Measurements from ENCODE around the gene ANKRD2.
A peak's percentile ranks its signal among the peaks of the same experiment; 100 is the strongest.
"Not testable (repeated sequence)": the region's sequence is repeated elsewhere in the genome, so short reads cannot be mapped to it uniquely, and the experiment has no call there.

ANKRD2 gene

DNA sequence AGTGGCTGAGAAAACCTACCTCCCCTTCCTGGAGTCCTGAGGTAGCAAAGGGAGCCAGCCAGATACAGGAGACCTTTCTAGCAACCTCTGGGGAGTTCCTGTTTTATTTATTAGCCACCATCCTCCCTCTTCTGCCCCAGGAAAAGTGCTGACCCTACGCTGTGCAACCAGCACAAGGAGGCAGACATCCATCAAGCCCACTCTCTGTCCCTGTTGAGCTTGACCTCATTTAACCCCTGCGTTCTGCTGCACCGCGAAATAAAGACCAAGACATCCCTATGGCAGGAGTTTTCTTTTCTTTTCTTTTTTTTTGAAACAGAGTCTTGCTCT is 25.3 kb upstream of the ANKRD2 start:
- DNase-seq = no peak

DNA sequence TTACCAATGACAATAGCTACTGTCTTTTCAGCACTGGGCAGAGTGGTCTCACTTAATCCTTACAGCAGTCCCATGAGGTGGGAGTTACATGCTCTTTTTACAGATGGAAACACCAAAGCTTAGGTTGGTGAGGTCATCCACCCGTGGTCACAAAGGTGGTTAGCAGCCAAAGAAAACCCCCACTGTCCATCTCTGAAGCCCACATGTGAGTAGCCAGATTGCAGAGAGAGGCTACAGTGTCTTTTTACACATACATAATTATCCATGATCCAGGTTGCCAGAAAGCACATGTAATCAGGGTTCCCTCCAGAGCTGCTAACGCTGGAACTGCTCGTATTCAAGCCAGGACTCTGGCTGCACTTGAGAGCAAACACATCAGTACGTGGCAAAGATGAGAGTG is 24.6 kb upstream of the ANKRD2 start:
- no peak for DNase-seq

DNA sequence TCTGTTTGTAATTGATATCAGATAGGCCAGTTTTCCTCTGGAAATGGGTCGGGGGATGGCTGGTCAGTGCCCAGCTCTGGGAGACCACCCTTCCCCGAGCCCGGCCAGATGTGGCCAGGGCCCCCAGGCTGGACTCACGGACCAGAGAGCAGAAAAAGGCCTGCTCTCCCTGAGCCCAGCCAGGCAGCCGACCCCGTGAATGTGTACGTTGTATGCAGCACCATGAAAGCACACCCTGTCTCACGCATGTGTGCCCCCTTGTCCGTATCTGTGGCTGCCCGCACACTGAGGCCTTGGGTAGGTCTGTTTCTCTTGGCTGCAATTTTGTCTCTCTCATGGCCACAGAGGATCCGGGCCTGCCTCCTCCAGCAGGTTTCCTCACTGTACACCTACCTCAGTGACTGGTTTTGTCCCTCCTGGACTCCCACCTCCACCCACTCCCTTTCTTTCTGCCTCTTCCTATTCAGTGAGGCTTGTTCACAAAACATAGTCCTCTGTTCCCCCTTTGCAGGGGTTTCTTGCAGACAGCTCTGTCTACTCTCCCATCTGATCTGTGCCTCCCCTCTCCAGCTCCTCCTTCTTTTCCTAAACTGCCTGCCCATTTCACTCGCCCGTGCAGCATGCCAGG is 23.6 kb upstream of the ANKRD2 start:
- DNase-seq = no peak

DNA sequence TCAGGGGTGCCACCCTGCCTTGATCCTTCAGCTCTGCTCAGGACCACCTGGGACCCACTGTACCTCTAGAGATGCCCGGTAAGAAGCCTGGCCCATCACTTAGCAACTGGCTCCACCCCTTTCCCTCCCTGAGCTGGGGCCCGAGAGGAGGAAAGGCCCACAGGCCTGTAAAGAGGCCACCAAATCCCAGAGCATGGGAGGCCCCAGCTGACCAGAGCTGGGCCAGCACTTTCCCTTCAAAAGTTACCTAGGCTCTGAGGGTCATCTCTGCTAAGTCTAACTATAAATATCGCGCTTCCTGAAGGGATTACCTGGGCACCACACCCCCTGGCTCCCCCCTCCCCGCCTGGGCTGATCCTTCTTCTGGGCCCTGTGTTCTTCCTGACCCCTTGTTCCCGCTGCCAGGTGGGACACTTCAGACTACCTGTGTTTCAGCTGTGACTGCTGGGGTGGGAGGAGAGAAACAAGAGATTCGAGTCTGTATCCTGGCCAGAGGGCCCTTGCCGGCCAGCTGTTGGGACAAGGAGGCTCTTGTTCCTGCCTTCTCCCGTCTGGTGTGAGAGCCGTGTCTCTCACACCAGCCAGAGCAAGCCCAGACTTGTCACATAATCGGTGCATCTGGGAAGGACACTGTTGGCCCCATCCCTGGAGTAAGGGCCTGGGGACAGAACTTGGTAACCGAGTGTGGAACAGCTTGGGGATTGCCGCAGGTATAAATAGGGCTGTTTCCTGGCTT is 22.8 kb upstream of the ANKRD2 start:
- no peak for DNase-seq

DNA sequence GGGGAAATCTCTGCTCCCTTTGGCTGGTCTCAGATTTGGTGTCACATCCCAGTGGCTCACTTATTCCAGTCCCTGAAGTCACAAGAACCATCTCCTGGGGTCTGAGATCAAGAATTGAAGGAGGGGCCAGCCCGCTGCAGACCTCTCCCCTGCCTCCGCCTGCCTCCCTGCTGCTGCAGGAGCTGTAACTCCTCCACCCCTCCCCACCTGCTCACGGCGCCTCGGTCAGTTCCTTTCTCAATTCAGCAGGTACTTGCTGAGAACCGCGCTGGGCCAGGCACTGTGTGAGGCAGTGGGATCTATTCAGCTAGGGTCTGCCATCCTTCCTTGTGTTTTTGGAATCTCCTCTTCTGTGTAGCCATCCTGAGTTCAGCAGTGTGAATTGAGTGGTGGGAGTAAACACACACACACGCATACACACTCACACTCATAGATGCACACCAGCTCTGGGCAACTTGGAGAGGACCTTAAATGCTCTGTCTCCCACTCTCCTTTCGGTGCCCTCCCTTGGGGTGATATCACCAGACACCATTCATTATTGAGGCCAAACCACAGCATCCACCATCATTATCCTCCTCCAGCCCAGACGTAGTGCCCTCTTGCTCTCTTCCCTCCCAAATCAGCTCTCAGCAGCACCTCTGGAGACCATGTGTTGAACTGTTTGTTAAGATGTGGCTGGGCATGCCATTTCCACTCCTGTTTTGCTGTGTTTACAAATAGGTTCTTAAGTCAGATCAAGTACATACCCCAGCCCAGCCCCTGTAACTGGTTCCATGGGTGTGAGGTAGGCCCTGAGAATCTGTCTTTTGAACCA is 22.0 kb upstream of the ANKRD2 start:
- no peak for DNase-seq

DNA sequence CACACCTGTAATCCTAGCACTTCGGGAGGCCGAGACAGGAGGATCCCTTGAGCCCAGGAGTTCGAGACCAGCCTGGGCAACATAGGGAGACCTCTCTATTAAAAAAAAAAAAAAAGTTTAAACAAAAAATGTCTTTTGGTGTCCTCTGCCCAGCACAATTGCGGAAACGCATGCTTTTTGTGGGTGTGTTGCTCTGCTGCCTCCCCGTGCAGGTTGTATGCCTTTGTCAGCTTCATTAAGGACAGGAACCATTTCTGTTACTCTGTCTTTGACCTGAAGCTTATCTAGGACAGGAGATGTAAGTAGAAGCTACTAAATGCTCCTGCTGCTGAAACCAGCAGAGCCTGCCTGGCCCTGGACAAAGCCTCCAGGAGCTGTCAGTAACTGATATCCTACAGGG is 21.3 kb upstream of the ANKRD2 start:
- DNase-seq = no peak

DNA sequence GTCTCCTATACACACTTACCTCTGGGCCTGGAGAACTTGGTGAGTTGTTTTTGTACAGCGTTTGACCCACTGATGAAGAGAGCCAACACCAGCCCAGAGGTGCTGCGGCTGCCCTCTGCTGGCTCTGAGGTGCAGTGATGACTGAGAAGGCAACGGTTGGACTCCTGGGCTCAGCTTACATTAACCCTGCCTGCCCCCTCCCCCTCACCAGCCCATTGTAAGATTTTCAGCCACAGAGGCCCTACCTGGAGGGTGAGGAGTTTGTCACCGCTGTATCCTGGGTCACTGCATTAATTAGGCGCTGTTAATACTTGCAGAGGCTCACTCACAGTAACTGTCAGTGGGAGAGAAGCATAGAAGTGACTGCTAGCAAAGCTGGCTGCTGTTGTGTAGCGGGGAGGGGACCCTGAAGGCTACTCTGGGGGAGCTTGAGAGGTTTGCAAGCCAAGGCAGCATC is 19.0 kb upstream of the ANKRD2 start:
- DNase-seq = peak; percentile 33 to 48

DNA sequence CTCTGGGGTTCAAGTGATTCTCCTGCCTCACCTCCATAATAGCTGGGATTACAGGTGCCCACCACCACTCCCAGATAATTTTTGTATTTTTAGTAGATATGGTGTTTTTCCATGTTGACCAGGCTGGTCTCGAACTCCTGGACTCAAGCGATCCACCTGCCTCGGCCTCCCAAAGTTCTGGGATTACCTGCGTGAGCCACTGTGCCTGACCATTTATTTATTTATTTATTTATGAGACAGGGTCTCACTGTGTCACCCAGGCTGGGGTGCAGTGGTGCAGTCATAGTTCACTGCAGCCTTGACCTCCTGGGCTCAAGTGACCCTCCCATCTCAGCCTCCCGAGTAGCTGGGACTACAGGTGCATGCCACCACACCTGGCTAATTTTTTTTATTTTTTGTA is 18.2 kb upstream of the ANKRD2 start:
- not testable (repeated sequence) for DNase-seq

DNA sequence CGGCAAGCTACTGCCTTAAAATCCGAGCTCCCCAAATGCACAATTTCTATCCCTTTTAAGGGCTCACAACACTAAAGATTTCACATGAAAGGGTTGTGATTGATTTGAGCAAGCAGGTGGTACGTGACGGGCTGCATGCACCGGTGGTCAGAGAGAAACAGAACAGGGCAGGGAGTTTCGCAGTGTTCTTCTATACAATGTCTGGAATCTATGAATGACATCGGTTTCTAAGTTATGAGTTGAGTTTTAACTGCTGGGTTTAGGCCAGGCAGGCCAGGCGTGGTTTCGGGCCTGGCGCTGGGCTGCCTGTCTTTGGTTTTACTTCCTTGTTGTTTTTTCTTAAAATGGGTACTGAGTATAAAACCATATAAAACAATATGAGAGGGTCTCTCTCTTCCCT is 17.0 kb upstream of the ANKRD2 start:
- DNase-seq = not testable (repeated sequence)

DNA sequence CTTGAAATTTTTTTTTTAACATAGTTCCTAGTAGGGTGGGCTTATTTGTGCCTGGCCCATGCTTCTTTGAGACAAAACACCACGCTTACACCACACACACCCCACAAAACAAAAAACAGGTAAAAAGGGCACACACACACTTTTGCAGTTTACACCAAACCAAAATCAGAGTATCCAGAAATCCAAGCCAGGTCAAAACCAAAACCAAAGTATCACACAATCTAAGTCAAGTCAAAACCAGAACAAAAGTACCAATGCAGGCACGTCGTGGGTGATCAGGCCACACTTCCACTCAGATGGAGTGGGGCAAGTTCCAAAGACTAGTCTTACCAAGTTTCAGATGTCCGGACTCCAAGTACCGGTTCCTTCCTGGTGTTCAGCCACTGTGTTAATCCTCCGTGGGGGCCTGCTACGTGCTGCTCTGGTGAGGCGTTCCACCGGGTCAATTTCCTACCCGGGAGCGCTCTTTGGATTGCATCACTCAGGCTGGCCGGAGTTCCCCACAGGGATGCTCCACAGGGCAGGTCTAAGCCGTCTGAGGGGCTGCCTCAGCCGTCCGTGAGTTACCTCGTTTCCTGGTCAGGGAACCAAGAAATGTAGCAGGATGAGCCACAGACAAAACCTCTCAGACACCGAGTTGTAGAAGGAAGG is 11.7 kb upstream of the ANKRD2 start:
- not testable (repeated sequence) for DNase-seq

DNA sequence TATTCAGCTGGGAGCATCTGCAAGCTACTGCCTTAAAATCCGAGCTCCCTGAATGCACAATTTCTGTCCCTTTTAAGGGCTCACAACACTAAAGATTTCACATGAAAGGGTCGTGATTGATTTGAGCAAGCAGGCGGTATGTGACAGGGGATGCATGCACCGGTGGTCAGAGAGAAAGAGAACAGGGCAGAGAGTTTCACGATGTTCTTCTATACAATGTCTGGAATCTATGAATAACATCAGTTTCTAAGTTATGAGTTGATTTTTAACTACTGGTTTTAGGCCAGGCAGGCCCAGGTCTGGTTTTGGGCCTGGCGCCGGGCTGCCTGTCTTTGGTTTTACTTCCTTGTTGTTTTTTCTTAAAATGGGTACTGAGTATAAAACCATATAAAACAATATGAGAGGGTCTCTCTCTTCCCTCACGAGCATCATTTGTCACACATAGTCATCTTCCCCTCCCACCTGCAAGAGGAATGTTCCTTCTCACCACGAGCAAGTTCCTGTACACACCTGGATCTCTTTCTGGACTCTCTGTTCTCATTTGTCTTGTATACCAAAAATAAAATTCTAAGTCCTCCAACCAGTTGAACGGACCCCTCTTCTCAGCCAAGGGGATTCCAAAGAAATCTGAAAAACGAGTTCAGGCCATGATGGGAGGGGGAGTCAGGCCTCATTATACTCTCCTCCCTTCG is 11.0 kb upstream of the ANKRD2 start:
- not testable (repeated sequence) for DNase-seq

DNA sequence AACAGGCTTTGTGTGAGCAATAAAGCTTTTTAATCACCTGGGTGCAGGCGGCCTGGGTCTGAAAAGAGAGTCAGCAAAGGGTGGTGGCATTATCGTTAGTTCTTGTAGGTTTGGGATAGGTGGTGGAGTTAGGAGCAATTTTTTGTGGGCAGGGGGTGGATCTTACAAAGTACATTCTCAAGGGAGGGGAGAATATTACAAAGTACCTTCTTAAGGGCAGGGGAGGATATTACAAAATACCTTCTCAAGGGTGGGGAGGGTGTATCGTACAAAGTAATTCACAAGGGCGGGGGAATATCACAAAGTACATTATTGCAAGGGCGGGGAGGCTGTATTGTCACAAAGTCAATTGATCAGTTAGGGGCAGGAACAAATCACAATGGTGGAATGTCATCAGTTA is 10.2 kb upstream of the ANKRD2 start:
- not testable (repeated sequence) for DNase-seq

DNA sequence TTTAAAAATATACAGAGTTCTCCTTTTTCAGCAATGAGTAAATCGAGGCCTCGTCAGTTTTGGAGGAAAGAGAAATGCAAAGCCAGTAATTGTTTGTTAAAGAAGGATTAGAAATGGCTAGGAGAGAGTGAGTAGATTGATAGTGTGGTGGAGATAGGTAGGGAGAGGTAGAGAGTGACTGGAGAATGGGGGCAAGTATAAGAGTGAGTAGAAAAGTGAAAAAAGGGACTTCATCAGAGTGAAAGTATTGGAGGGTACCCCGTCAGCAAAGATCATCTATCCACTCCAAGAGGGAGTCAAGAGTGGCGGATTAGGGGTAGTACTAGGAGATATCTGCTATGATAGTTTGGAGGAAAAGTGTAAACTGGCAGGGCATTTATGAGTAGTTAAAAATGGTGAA is 9.2 kb upstream of the ANKRD2 start:
- DNase-seq = no peak

DNA sequence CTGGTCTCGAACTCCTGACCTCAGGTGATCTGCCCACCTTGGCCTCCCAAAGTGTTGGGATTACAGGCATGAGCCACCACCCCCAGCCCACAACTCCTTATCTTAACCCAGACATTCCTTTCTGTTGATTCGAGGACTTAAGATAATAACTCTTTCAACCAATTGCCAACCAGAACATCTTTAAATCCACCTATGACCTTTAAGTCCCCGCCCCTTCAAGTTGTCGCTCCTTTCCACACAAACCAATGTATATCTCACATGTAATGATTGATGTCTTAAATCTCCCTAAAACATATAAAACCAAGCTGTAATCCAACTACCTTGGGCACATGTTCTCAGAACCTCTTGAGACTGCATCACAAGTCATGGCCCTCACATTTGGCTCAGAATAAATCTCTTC is 7.8 kb upstream of the ANKRD2 start:
- no peak for DNase-seq

DNA sequence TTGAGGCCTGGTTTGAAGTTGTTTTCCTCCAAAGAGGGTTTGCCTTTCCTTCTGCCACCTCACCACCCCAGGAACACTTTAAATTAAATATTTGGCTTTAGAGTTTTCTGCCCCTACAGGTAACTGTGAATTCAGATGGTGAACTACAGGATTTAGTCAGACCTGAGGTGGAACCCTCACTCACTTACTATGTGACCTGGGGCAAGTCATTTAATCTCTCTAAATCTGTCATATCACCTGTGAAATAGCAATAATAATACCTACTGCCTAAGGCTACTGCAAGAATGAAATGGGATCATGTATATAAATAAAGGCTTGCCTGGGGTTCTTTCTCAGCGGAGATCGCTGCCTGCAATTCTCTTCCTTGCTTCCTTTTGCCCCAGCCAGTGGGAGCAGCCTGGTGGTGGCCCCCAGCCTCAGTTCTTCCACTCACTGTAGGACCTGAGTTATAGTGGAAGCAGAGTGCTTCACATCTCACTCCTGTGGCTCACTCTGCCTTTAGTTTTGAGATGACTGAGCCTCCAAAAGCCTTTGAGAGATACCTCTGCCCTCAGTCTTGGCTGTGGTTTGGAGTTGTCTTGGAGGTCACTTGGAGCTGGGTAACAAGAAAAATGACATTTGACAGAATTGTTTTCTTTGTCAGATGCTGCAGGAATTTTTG is 6.1 kb upstream of the ANKRD2 start:
- no peak for DNase-seq

DNA sequence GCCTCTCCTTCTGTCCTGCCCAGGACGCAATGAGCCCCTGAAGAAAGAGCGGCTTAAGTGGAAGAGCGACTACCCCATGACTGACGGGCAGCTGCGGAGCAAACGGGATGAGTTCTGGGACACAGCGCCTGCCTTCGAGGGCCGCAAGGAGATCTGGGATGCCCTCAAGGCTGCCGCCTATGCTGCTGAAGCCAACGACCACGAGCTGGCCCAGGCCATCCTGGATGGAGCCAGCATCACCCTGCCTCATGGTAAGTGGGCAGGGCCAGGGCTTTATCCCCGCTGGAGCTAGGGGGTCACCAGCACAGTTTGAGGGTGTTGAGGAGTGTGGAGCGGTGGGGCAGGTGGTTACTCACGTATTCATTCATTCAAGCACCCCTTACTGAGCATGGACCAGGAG is 4.7 kb upstream of the ANKRD2 start:
- DNase-seq = no peak

DNA sequence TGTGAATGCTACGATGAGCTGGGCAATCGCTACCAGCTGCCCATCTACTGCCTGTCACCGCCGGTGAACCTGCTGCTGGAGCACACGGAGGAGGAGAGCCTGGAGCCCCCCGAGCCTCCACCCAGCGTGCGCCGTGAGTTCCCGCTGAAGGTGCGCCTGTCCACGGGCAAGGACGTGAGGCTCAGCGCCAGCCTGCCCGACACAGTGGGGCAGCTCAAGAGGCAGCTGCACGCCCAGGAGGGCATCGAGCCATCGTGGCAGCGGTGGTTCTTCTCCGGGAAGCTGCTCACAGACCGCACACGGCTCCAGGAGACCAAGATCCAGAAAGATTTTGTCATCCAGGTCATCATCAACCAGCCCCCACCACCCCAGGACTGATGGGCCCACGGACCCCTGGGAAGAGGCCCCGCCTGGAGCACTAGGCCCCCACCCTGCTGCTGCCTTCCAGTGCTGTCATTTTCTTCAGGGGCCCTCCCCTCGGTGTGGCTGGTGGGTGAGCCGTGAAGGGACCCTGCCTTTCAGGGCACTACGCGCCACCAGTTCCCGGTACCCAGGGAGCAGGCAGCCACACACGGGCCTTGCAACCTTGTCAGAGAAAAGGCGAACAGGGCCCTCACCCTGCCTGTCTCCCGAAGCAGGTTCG is 2.3 kb upstream of the ANKRD2 start:
- DNase-seq = no peak

DNA sequence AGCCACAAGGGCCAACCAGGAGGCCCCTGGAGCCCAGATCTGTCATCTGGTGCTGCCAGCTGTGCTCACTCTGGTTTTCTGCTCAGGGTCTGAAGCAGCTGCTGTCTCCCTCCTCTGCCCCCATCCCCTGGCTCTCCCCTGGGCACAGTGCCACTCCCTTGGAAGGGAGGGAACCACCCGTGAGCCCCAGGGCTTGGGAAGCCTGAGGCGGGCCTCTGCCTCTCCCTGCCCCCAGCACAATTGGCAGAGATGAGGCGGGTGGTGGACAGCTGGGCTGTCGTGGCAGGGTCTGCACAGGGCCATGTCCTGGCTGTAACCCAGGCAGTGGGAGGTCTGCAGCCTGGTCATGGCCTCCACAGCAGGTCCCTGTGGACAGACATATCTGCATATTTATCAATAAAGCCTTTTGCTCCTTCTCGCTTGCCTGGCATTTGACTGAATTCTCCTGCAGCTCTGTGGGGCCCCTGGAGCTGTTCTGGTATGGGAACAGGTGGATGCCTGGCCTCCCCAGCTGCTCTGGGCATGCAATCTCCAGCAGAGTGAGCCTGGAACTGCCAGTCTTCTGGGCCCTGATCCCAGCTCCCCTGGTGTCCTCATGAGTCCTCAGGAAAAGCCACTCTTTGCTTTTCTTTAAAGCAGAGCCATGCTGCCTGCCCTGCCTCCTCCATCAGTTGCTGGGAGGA is 1.6 kb upstream of the ANKRD2 start:
- DNase-seq = no peak

DNA sequence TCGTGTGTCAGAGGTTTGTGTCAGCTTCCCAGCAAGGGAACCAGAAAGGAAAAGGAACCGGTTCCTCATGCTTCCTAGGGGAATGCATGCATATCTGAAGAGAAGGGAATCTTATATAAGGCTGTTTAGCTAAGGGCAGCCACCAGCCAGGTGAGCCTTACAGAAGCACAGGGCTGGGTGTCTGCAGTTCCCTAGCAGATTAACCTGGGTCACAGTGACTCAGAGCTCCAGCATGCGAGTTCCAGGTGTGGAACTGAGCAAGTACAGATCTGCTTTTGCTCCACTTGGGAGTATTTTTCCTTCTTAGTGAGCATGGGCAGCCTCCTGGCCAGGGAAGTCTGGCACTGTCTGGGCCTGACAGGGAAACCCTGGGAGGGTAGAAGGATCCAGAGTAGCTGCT is 957 bp upstream of the ANKRD2 start:
- no peak for DNase-seq

DNA sequence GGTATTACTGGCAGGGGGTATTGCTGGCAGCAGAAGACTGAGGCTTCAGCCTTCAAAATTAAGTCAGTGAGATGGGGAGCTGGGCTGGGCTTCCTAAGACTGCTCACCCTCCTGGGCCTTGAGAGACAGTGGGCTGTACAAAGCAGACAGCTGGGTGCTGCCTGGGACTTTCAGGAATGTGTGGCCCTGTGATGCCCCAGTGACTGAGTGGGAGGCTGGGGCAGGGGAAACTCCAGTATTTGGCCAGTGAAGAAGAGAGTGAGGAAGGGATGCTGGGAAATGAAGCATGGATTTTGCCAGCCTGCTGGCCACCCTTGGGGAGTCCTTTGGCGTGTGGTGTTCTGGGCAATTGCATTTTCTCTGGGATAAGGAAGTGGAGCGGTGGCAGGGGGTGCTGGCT is 442 bp downstream of the ANKRD2 start:
- DNase-seq = no peak

DNA sequence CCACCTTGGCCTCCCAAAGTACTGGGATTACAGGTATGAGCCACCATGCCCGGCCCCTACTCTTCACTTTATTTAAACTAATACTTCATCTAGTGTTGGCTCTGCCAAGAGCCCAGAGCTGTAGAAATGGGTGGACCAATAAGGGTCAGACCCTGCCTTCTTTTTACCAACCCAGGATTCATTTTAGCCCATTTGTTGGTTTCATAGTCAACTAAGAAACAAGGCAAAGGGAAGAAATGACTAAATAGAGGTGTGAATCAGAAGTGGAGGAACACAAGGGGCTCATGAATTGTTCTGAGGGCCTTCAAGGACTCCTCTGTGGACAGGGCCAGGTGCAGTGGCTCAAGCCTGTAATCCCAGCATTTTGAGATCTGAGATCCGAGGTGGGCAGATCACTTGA is 1.1 kb downstream of the ANKRD2 start:
- DNase-seq = no peak

All from NCI-H2081 (cell line).